Measurements from ENCODE around the gene CAMK1D.

DNA sequence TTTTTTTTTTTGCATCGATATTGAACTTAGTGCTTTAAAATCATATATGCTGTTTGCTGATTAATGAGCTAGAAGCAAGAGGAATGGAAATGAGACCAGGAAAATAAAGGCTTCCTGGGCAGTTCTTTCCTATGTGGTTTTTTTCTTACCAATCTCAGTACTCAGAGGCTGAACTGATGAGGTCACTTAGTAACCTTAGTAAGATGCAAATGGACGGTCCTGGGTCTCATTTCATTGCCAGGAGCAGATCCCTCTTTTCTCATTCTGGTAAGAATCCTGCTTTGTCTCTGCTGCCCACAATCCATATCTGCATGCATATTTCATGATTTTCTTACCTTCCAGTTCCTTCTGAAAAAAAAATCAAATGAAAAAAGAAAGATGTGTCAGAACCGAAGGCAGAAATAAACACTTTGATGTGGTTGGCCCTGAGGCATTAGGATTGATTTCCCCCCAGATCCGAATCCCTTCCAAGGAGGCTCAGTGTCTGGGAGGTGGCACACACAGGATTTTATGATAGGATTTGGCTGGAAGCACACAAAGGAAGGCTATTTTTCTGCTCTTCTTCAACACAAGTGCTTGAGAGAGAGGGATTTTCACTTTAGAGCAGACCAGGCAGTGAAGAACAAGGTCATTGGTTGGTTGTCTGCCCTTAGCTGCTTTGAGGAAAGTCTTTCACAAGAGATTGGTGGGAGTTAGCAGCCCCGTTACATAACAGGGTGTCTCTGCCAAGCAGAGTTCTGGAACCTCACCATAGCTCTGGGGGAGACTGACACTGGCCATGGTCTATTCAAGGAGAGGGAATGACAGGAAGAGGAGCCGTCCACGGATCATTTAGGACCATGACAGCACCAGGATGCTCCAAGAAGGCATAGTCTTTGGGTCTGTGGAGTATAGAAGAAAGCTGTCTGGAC, 150.0 kb downstream of the CAMK1D start:
- TF ChIP-seq, protein P1, sequence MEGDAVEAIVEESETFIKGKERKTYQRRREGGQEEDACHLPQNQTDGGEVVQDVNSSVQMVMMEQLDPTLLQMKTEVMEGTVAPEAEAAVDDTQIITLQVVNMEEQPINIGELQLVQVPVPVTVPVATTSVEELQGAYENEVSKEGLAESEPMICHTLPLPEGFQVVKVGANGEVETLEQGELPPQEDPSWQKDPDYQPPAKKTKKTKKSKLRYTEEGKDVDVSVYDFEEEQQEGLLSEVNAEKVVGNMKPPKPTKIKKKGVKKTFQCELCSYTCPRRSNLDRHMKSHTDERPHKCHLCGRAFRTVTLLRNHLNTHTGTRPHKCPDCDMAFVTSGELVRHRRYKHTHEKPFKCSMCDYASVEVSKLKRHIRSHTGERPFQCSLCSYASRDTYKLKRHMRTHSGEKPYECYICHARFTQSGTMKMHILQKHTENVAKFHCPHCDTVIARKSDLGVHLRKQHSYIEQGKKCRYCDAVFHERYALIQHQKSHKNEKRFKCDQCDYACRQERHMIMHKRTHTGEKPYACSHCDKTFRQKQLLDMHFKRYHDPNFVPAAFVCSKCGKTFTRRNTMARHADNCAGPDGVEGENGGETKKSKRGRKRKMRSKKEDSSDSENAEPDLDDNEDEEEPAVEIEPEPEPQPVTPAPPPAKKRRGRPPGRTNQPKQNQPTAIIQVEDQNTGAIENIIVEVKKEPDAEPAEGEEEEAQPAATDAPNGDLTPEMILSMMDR (IDR thresholded peaks at IDR 0.05) = no peak
- no peak for TF ChIP-seq POLR2A (IDR thresholded peaks at IDR 0.05)

Measured in right lobe of liver (tissue), 4 donors.